HepG2 (cell line): ENCODE measurements around the gene WDR47. TPM values are rescaled to one million over a fixed set of nuclear protein-coding genes. Genes with fewer than 3 reads are reported as not detected.
A peak's percentile ranks its signal among the peaks of the same experiment; 100 is the strongest.

ENCODE experiments used
- ARNT ChIP-seq: fragments of 450-650 bp; IDR thresholded peaks from 2 replicates; pipeline ENCODE4 v1.6.1; 2017
- CBX5 ChIP-seq: sonication (generic); formaldehyde crosslinking; IDR thresholded peaks from 2 replicates; pipeline ENCODE4 v1.4.0; 2020; ENCODE audit warnings: missing genetic modification reagents, borderline replicate concordance
- CEBPG ChIP-seq: IDR thresholded peaks from 2 replicates; pipeline ENCODE4 v1.6.1; 2016
- HCFC1 ChIP-seq: fragments of 150-350 bp; IDR thresholded peaks from 2 replicates; pipeline ENCODE4 v1.6.1; 2014; ENCODE audit warnings: low read depth, low read length
- HDAC1 ChIP-seq: sonication (generic); formaldehyde crosslinking; IDR thresholded peaks from 2 replicates; pipeline ENCODE4 v1.5.1; 2020; ENCODE audit warnings: mild to moderate bottlenecking, missing genetic modification reagents
- KDM1A ChIP-seq: IDR thresholded peaks from 2 replicates; pipeline ENCODE4 v1.6.1; 2016; ENCODE audit warnings: missing compliant biosample characterization
- KLF13 ChIP-seq: sonication (generic); formaldehyde crosslinking; IDR thresholded peaks from 2 replicates; pipeline ENCODE4 v1.4.0; 2020; ENCODE audit warnings: mild to moderate bottlenecking, missing genetic modification reagents
- LCORL ChIP-seq, 2 experiments: fragments of 450-650 bp in 1 of 2; sonication (generic) in 1 of 2; formaldehyde crosslinking in 1 of 2; IDR thresholded peaks; 2 replicates each; pipeline versions ENCODE4 v1.5.0 to v1.6.1; 2017 to 2020; ENCODE audit warnings: antibody characterized with exemption in 1 of 2, missing genetic modification reagents in 1 of 2
- NAIF1 ChIP-seq: sonication (generic); formaldehyde crosslinking; IDR thresholded peaks from 2 replicates; pipeline ENCODE4 v1.5.0; 2020; ENCODE audit warnings: mild to moderate bottlenecking, missing genetic modification reagents, borderline replicate concordance
- NFYB ChIP-seq: sonication (generic); formaldehyde crosslinking; IDR thresholded peaks from 2 replicates; pipeline ENCODE4 v1.4.0; 2020; ENCODE audit warnings: missing genetic modification reagents
- NFYC ChIP-seq: IDR thresholded peaks from 2 replicates; pipeline ENCODE4 v1.6.1; 2016; ENCODE audit warnings: missing genetic modification reagents, missing compliant biosample characterization
- PCBP2 ChIP-seq: fragments of 200-400 bp; formaldehyde crosslinking; optimal IDR thresholded peaks from 2 replicates; pipeline ENCODE3; 2018; ENCODE audit warnings: low read length, low read depth; ENCODE audit not compliant: poor library complexity, severe bottlenecking
- SIX1 ChIP-seq: sonication (generic); formaldehyde crosslinking; IDR thresholded peaks from 2 replicates; pipeline ENCODE4 v1.4.0; 2020; ENCODE audit warnings: missing genetic modification reagents, borderline replicate concordance
- SNAPC2 ChIP-seq: sonication (generic); formaldehyde crosslinking; IDR thresholded peaks from 2 replicates; pipeline ENCODE4 v1.8.1; 2022; ENCODE audit warnings: mild to moderate bottlenecking, missing genetic modification reagents
- SOX5 ChIP-seq: IDR thresholded peaks from 2 replicates; pipeline ENCODE4 v1.6.1; 2016; ENCODE audit warnings: borderline replicate concordance
- YY1 ChIP-seq: IDR thresholded peaks from 2 replicates; pipeline ENCODE4 v1.6.1; 2011; ENCODE audit warnings: low read length, low read depth, moderate library complexity, mild to moderate bottlenecking; ENCODE audit not compliant: insufficient read depth, insufficient replicate concordance
- ZNF180 ChIP-seq: sonication (generic); formaldehyde crosslinking; IDR thresholded peaks from 2 replicates; pipeline ENCODE4 v1.4.0; 2020; ENCODE audit warnings: low read depth, missing genetic modification reagents, borderline replicate concordance
- ZNF253 ChIP-seq: sonication (generic); formaldehyde crosslinking; IDR thresholded peaks from 2 replicates; pipeline ENCODE4 v1.8.0; 2022; ENCODE audit warnings: mild to moderate bottlenecking, missing genetic modification reagents, borderline replicate concordance
- ZNF496 ChIP-seq: sonication (generic); formaldehyde crosslinking; IDR thresholded peaks from 2 replicates; pipeline ENCODE4 v1.8.1; 2023; ENCODE audit warnings: mild to moderate bottlenecking, moderate library complexity, missing genetic modification reagents; ENCODE audit not compliant: insufficient replicate concordance
- ZNF546 ChIP-seq: sonication (generic); formaldehyde crosslinking; conservative IDR thresholded peaks from 2 replicates; pipeline ENCODE4 v1.8.1; 2023; ENCODE audit warnings: mild to moderate bottlenecking, missing genetic modification reagents
- ZNF605 ChIP-seq: sonication (generic); formaldehyde crosslinking; IDR thresholded peaks from 2 replicates; pipeline ENCODE4 v1.8.0; 2022; ENCODE audit warnings: mild to moderate bottlenecking, missing genetic modification reagents
- ZNF614 ChIP-seq: IDR thresholded peaks from 2 replicates; pipeline ENCODE4 v1.6.1; 2018; ENCODE audit warnings: missing biosample characterization, missing genetic modification reagents, inconsistent platforms, borderline replicate concordance
- ZNF883 ChIP-seq: sonication (generic); formaldehyde crosslinking; IDR thresholded peaks from 2 replicates; pipeline ENCODE4 v1.5.1; 2020; ENCODE audit warnings: mild to moderate bottlenecking, missing genetic modification reagents; ENCODE audit errors: not compliant biosample characterization
- polyA plus RNA-seq, 8 experiments: library from polyadenylated mRNA; depleted of rRNA in 3 of 8; stranded (reverse) in 7 of 8; unstranded in 1 of 8; fragments of >200 nt; fragmentation: Illumina TruSeq in 4 of 8; extraction: Trizol in 4 of 8; gene quantifications; 2 replicates each; pipeline versions ENCODE4 v1.2.1 to v1.2.3, GENCODE V29; 2011 to 2016; ENCODE audit warnings: low read depth in 4 of 8, missing spikeins in 1 of 8, mixed read lengths in 1 of 8; ENCODE audit not compliant: insufficient read depth in 1 of 8
- total RNA-seq, 5 experiments: library from RNA; depleted of rRNA; stranded (reverse); fragments of >200 nt; fragmentation: Illumina TruSeq; extraction: Trizol; gene quantifications; 2 replicates each; pipeline ENCODE4 v1.2.3, GENCODE V29; 2016; ENCODE audit warnings: low read depth in 1 of 5
- TF ChIP-seq, protein P1 (sequence below): IDR thresholded peaks from 2 replicates; pipeline ENCODE4 v1.6.1; 2012; ENCODE audit warnings: low read depth, low read length, improper control_type of control experiment
- TF ChIP-seq, protein P2 (sequence below): IDR thresholded peaks from 2 replicates; pipeline ENCODE4 v1.6.1; 2016; ENCODE audit warnings: mild to moderate bottlenecking
- TF ChIP-seq, protein P3 (sequence below): sonication (generic); formaldehyde crosslinking; IDR thresholded peaks from 2 replicates; pipeline ENCODE4 v1.8.1; 2023; ENCODE audit warnings: missing genetic modification reagents, inconsistent platforms, borderline replicate concordance
- TF ChIP-seq, protein P4 (sequence below): IDR thresholded peaks from 2 replicates; pipeline ENCODE4 v1.6.1; 2012; ENCODE audit warnings: inconsistent platforms

Gene WDR47
- total and polyA plus RNA-seq, 2 of the 13 experiments (the other 11 are each of a cell fraction or from before 2014, with no cell fraction given): 4.3 to 5.9 TPM

DNA sequence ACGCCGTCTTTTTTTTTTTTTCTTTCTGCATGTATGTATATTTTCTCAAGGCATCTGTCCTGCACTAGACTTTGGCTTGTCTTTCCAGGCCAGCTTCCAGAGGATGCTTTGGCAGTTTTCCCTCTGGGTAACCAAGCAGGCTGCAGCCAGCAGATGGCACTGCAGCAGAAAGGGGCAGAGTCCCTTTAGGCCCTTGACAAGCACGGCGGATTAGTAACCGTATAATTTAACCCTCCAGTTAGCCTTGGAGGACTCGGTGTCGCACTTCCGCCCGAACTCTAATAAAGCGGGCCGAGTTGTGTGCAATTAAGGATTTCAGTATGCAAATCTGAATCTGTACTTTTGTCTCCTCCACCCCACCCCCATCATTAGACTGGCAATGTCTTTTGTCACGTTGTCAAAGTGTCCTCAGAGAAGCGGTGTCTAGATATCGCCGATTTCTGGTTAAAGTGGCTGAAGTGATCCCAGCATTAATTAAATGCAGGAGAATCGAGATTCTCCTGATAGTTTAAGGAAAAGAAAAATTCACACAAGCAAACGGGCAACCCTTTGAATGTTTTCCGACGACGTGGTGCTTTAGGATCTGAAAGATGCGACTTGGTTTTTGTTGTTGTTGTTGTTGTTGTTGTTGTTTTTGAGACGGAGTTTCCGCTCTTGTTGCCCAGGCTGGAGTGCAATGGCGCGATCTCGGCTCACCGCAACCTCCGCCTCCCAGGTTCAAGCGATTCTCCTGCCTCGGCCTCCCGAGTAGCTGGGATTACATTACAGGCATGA, 47.5 kb upstream of the WDR47 start (continued):
- TF ChIP-seq, protein P1, sequence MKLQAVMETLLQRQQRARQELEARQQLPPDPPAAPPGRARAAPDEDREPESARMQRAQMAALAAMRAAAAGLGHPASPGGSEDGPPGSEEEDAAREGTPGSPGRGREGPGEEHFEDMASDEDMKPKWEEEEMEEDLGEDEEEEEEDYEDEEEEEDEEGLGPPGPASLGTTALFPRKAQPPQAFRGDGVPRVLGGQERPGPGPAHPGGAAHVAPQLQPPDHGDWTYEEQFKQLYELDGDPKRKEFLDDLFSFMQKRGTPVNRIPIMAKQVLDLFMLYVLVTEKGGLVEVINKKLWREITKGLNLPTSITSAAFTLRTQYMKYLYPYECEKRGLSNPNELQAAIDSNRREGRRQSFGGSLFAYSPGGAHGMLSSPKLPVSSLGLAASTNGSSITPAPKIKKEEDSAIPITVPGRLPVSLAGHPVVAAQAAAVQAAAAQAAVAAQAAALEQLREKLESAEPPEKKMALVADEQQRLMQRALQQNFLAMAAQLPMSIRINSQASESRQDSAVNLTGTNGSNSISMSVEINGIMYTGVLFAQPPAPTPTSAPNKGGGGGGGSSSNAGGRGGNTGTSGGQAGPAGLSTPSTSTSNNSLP: peak; percentile 65; the same call in 1 of the 2 replicates
- TF ChIP-seq KLF13 (CRISPR knock-in tag): no peak
- no peak for TF ChIP-seq ZNF253 (CRISPR knock-in tag)
- peak; percentile 88; the same call in 1 of the 2 replicates for TF ChIP-seq ZNF614 (CRISPR knock-in tag)
- TF ChIP-seq SIX1: peak; percentile 17; the same call in 1 of the 2 replicates
- TF ChIP-seq SNAPC2: no peak
- TF ChIP-seq PCBP2: no peak
- TF ChIP-seq ARNT: no peak
- TF ChIP-seq HDAC1 (CRISPR knock-in tag): peak; percentile 74; the same call in 1 of the 2 replicates
- no peak for TF ChIP-seq NFYC (CRISPR knock-in tag)
- 0 out of 2 replicates have a peak, but pooled peaks have one; percentile 27 for TF ChIP-seq ZNF546
- TF ChIP-seq LCORL (IDR thresholded peaks at IDR 0.05): no peak
- peak; percentile 75 for TF ChIP-seq LCORL (CRISPR knock-in tag; IDR thresholded peaks at IDR 0.05)
- TF ChIP-seq, protein P2, sequence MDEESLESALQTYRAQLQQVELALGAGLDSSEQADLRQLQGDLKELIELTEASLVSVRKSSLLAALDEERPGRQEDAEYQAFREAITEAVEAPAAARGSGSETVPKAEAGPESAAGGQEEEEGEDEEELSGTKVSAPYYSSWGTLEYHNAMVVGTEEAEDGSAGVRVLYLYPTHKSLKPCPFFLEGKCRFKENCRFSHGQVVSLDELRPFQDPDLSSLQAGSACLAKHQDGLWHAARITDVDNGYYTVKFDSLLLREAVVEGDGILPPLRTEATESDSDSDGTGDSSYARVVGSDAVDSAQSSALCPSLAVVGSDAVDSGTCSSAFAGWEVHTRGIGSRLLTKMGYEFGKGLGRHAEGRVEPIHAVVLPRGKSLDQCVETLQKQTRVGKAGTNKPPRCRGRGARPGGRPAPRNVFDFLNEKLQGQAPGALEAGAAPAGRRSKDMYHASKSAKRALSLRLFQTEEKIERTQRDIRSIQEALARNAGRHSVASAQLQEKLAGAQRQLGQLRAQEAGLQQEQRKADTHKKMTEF (CRISPR knock-in tag): peak; percentile 58; the same call in 1 of the 2 replicates
- TF ChIP-seq CBX5 (CRISPR knock-in tag): peak; percentile 68; the same call in 1 of the 2 replicates
- no peak for TF ChIP-seq ZNF496 (CRISPR knock-in tag)
- TF ChIP-seq ZNF605 (CRISPR knock-in tag): peak; percentile 60
- TF ChIP-seq NAIF1: no peak
- TF ChIP-seq KDM1A (CRISPR knock-in tag): peak; percentile 68; the same call in 1 of the 2 replicates
- no peak for TF ChIP-seq ZNF883 (CRISPR knock-in tag)
- TF ChIP-seq, protein P3, sequence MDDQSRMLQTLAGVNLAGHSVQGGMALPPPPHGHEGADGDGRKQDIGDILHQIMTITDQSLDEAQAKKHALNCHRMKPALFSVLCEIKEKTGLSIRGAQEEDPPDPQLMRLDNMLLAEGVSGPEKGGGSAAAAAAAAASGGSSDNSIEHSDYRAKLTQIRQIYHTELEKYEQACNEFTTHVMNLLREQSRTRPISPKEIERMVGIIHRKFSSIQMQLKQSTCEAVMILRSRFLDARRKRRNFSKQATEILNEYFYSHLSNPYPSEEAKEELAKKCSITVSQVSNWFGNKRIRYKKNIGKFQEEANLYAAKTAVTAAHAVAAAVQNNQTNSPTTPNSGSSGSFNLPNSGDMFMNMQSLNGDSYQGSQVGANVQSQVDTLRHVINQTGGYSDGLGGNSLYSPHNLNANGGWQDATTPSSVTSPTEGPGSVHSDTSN: no peak
- peak; percentile 64; the same call in 1 of the 2 replicates for TF ChIP-seq SOX5 (CRISPR knock-in tag)
- TF ChIP-seq, protein P4, sequence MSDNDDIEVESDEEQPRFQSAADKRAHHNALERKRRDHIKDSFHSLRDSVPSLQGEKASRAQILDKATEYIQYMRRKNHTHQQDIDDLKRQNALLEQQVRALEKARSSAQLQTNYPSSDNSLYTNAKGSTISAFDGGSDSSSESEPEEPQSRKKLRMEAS: no peak
- 0 out of 2 replicates have a peak, but pooled peaks have one; percentile 30 for TF ChIP-seq NFYB (CRISPR knock-in tag)
- peak; percentile 14; the same call in 1 of the 2 replicates for TF ChIP-seq CEBPG (CRISPR knock-in tag)
- no peak for TF ChIP-seq ZNF180
- peak; percentile 21 for TF ChIP-seq YY1
- peak; percentile 33 for TF ChIP-seq HCFC1
